Sigmoid colon (tissue), 4 donors: ENCODE data around the gene PARP15.

ENCODE experiments used
- CTCF ChIP-seq, 4 experiments: fragments of 450-650 bp in 3 of 4; fragments of 200-600 bp in 1 of 4; IDR thresholded peaks; one replicate each; pipeline ENCODE4 v1.5.1; 2016 to 2019; ENCODE audit warnings: antibody characterized with exemption in 4 of 4, mild to moderate bottlenecking in 3 of 4, moderate library complexity in 2 of 4
- EP300 ChIP-seq, 4 donors: sonication (generic); formaldehyde crosslinking; IDR thresholded peaks; one replicate each; pipeline ENCODE4 v1.6.1; 2017; ENCODE audit warnings: antibody characterized with exemption in 4 of 4
- POLR2AphosphoS5 ChIP-seq, 4 donors: sonication (generic); formaldehyde crosslinking; IDR thresholded peaks; one replicate each; pipeline ENCODE4 v1.6.1; 2017; ENCODE audit warnings: antibody characterized with exemption in 4 of 4

- no peak for TF ChIP-seq CTCF (IDR thresholded peaks at IDR 0.05)
- TF ChIP-seq POLR2AphosphoS5 (IDR thresholded peaks at IDR 0.05): no peak
- TF ChIP-seq EP300 (IDR thresholded peaks at IDR 0.05): no peak
Measured at GRCh38 chr3:122620399-122620798, 42.9 kb downstream of the PARP15 start.
